ENCODE measurements around the gene TOR1A. TPM values are rescaled to one million over a fixed set of nuclear protein-coding genes. Genes with fewer than 3 reads are reported as not detected.

Gene TOR1A
- total RNA-seq, 4 donors from 2014 or later, result 28.9 to 49.6 (median 39.8) TPM

GRCh38 chr9:129762985-129763926 lies 60.7 kb downstream of the TOR1A start:
- Histone ChIP-seq H3K27me3 (no peaks in the 10 kb centered on the region), H3K9me3 (no peaks in the 10 kb centered on the region), H3K27ac (peak overlapping the region; percentile 26 to 80 (median 58)), H3K36me3 (no peaks in the 10 kb centered on the region), H3K4me3 (no peak overlapping the region), H3K4me1 (peaks cover 0 to 3% (median 0%) of the 10 kb centered on the region in 4 donors)
- TF ChIP-seq POLR2A (IDR thresholded peaks at IDR 0.05), result no peak
- DNase-seq, result peak in 1 of 3 donors; percentile 55

Small RNA genes lying within 50 kb of the gene (small RNA-seq; reads per million reads assigned to genes)
- gene MIR6855, result 0 reads per million in 2 donors

Other genes starting within 250 kb of the TOR1A start
- not detected for gene C9orf50, start 203.0 kb downstream of the TOR1A start, total RNA-seq
- 10 to 100 TPM; 11.9 to 35.5 (median 26.6) TPM for gene NTMT1, start 198.0 kb downstream of the TOR1A start, total RNA-seq
- 10 to 100 TPM; 19.8 to 26.8 (median 23.0) TPM for gene ASB6, start 182.0 kb downstream of the TOR1A start, total RNA-seq
- 1 to 10 TPM in 1 of 4 donors, not detected in 3; 5.0 TPM for gene PRRX2, start 158.5 kb downstream of the TOR1A start, total RNA-seq
- 1 to 10 TPM; 1.8 to 8.7 (median 6.8) TPM for gene PTGES, start 71.1 kb downstream of the TOR1A start, total RNA-seq
- 10 to 100 TPM; 19.8 to 54.7 (median 44.5) TPM for gene TOR1B, start 21.0 kb downstream of the TOR1A start, total RNA-seq
- gene C9orf78, start 11.1 kb upstream of the TOR1A start, total RNA-seq, result 10 to 100 TPM; 30.2 to 42.2 (median 36.2) TPM
- gene USP20, start 11.3 kb upstream of the TOR1A start, total RNA-seq, result 10 to 100 TPM; 15.8 to 36.3 (median 22.6) TPM
- gene FNBP1, start 219.1 kb upstream of the TOR1A start, total RNA-seq, result 100 to 1,000 TPM in 1 of 4 donors, 10 to 100 TPM in 2, 1 to 10 TPM in 1; 9.8 to 163 (median 22.2) TPM
- 10 to 100 TPM; 16.6 to 29.0 (median 22.3) TPM for gene GPR107, start 229.8 kb upstream of the TOR1A start, total RNA-seq

Data from Peyer's patch (tissue), 4 donors.